NCI-H510A treated with DMSO at 0.1 percent for 48 hours (cell line): ENCODE results near the gene MUC20.
"Not testable (repeated sequence)": the region's sequence is repeated elsewhere in the genome, so short reads cannot be mapped to it uniquely, and the experiment has no call there.

ENCODE experiments used
- DNase-seq: peaks from one replicate; lab custom pipeline; 2025; lab: John Stamatoyannopoulos, UW

The MUC20 gene

GRCh38 chr3:195692781-195693427 is 27.9 kb upstream of the MUC20 start:
- DNase-seq = no peak

- DNase-seq = no peak
Measured at GRCh38 chr3:195693428-195694216, 27.2 kb upstream of the MUC20 start.

GRCh38 chr3:195694217-195695076 is 26.3 kb upstream of the MUC20 start:
- not testable (repeated sequence) for DNase-seq

GRCh38 chr3:195696632-195697278 is 24.0 kb upstream of the MUC20 start:
- DNase-seq = no peak

- DNase-seq = no peak
Measured at GRCh38 chr3:195697582-195698324, 23.0 kb upstream of the MUC20 start.

GRCh38 chr3:195698325-195698646 is 22.5 kb upstream of the MUC20 start:
- no peak for DNase-seq

GRCh38 chr3:195698647-195699387 is 22.0 kb upstream of the MUC20 start:
- no peak for DNase-seq

GRCh38 chr3:195699388-195699771 is 21.4 kb upstream of the MUC20 start:
- no peak for DNase-seq

- DNase-seq = no peak
Measured at GRCh38 chr3:195699860-195700259, 20.9 kb upstream of the MUC20 start.

- no peak for DNase-seq
Measured at GRCh38 chr3:195700319-195700718, 20.5 kb upstream of the MUC20 start.

GRCh38 chr3:195701042-195701915 is 19.5 kb upstream of the MUC20 start:
- no peak for DNase-seq

GRCh38 chr3:195703776-195704175 is 17.0 kb upstream of the MUC20 start:
- no peak for DNase-seq

GRCh38 chr3:195704433-195704999 is 16.3 kb upstream of the MUC20 start:
- DNase-seq = no peak

GRCh38 chr3:195705081-195705991 is 15.4 kb upstream of the MUC20 start:
- DNase-seq = no peak

- DNase-seq = no peak
Measured at GRCh38 chr3:195708061-195708460, 12.7 kb upstream of the MUC20 start.

GRCh38 chr3:195708626-195709481 is 11.9 kb upstream of the MUC20 start:
- no peak for DNase-seq

- no peak for DNase-seq
Measured at GRCh38 chr3:195709676-195710085, 11.1 kb upstream of the MUC20 start.
